Keratinocyte (primary cell): ENCODE data around the gene BIK.

Experiments
- CTCF ChIP-seq, 3 experiments: IDR thresholded peaks in 1 of 3; conservative IDR thresholded peaks in 1 of 3; optimal IDR thresholded peaks in 1 of 3; 2 replicates in 2 of 3; 3 replicates in 1 of 3; pipeline versions ENCODE3 to v1.5.1; 2011; ENCODE audit warnings: low read length in 3 of 3, mild to moderate bottlenecking in 3 of 3, moderate library complexity in 2 of 3, control low read depth in 1 of 3, inconsistent platforms in 1 of 3; ENCODE audit not compliant: insufficient read depth in 2 of 3; ENCODE audit errors: extremely low read depth in 1 of 3
- EZH2 ChIP-seq: IDR thresholded peaks from one replicate; pipeline ENCODE4 v1.6.1; 2012; ENCODE audit warnings: inconsistent platforms, mild to moderate bottlenecking, low read length, moderate library complexity

- TF ChIP-seq CTCF (optimal IDR thresholded peaks at IDR 0.05 in 1 of 3, IDR thresholded peaks at IDR 0.05 in 1 of 3, conservative IDR thresholded peaks at IDR 0.05 in 1 of 3; ENCODE audit: extremely low read depth in 1 of 3, insufficient read depth in 2 of 3, low read length in 3 of 3): no peak
- no peak for TF ChIP-seq EZH2
Measured at GRCh38 chr22:43167001-43167589, 56.5 kb downstream of the BIK start.
